Medulla oblongata (tissue), 1 donor: Measurements from ENCODE around the gene ZNF362.
A peak's percentile ranks its signal among the peaks of the same experiment; 100 is the strongest.
"Not testable (repeated sequence)": the region's sequence is repeated elsewhere in the genome, so short reads cannot be mapped to it uniquely, and the experiment has no call there.

Experiments
- DNase-seq: peaks from one replicate; pipeline ENCODE4 v3.0.0-alpha.2; 2015; ENCODE audit errors: extremely low spot score

ZNF362 gene, protein sequence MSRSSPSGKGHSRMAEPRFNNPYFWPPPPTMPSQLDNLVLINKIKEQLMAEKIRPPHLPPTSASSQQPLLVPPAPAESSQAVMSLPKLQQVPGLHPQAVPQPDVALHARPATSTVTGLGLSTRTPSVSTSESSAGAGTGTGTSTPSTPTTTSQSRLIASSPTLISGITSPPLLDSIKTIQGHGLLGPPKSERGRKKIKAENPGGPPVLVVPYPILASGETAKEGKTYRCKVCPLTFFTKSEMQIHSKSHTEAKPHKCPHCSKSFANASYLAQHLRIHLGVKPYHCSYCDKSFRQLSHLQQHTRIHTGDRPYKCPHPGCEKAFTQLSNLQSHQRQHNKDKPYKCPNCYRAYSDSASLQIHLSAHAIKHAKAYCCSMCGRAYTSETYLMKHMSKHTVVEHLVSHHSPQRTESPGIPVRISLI

DNA sequence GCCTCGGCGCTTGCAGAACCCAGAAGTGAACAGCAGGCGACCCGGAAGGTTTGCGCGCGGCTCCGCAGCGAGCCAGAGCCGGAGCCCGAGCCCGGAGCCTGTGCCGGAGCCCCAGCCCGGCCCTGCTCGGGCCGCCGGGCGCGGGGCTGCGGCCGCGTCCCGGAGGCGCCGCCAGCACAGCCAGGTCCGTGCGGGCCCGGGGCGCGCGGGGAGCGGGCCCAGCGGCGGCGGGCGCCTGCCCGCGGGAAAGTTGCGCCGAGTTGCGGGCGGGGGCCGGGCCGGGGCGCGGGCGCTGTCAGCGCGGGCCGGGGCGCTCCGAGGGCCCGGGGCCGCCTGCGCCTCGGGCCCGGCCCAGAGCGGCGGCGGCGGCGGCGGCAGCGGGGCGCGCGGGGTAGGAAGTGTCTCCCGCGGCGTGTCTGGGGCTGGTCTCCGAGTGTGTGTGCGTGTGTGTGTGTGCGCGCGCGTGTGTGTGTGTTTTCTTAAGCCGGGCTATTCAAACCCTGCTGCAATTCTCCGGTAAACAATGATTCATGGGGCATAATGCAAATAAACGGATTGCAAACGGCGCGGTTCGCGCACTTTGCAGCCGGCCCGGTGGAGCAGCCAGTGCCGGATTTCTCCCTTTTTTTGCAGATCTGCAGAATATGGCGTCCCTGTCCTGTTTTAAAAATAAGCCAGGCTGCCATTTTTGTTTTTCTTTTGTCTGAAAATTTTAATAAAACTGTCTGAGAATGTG, at the start of gene ZNF362:
Gene ZNF362 (plus strand): TSS at position 22 of the 736 bp plus-strand sequence. CDS start 14,083 bp downstream, outside the sequence.
- peak; percentile 21 for DNase-seq

DNA sequence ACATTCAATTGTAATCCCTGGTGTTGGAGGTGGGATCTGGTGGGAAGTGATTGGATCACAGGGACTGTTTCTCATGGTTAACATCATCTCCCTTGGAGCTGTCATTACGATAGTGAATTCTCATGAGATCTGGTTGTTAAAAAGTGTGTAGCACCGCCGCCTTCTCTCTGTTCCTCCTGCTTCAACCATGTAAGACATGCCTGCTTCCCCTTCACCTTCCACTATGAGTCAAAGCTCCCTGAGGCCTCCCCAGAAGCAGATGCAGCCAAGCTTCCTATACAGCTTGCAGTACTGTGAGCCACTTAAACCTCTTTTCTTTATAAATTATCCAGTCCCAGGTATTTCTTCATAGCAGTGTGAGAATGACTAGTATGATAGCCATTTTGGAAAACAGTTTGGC, 44.3 kb upstream of the ZNF362 start:
- DNase-seq: no peak

DNA sequence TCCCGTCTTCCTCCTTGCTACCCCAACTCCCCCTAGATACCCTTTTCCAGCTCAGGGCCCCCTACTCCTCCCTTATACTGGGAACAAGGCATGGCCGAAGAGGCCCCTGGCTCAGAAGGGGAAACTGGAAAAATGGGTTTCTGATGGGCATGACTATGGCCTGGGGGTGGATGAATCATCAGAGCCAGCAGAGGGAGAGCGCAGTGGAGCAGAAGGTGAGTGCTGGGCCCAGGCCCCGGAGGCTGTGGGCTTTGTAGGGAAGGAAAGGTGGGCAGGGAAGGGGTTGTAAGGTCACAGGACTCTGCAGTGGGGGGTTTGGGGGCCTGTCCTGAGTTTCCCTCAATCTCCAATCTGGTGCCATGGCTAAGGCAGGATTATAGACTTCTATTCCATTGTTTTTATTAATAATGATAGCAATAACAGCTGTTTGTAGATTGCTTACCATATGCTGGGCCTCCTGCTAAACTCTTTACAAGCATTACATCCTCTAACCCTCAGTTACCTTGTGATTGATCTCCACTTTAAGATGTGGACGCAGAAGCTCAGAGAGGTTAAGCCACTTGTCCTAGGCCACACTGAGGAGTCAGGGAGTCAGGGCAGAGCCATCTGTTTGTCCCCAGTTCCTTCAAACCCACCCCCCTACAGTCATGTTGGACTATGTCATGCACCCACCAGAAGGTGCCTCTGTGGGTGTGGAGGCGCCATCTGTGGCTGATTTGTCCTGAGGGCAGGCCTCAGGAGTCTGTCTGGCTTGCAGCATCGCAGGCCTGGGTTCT, 36.2 kb upstream of the ZNF362 start:
- no peak for DNase-seq

DNA sequence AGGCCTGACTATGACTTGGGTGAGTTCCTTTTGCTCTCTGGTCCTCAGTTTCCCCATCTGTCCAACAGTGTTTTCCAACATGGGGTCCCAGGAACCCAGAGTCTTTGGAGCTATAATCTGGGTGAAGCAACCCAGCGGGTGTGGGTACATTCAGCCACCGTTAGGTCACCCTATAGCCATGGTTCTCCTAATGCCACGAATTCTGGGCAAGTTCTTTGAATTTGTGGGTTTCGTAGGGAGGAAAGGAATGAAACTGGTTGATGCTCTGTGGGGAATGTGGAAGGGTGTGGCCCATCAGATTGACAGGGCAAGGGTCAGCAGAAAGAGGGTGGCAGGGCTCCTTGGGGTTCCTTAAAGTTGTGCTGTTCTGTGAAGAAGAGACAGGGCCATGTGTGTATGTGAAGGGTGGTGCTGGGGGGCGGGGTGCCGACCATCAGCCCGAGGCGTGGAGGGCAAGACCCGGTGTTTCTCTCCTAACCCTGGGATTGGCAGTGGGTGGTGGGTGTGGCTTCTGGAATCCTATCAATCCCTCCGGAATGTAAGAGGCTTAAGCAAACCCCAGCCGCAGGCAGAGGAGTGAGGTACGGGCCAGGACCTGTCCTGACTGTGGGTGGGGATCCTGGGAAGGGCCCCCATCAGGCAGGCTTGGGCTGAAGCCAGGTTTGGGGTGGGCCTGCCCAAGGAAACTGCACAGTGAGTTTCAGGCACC, 35.5 kb upstream of the ZNF362 start:
- DNase-seq: no peak

DNA sequence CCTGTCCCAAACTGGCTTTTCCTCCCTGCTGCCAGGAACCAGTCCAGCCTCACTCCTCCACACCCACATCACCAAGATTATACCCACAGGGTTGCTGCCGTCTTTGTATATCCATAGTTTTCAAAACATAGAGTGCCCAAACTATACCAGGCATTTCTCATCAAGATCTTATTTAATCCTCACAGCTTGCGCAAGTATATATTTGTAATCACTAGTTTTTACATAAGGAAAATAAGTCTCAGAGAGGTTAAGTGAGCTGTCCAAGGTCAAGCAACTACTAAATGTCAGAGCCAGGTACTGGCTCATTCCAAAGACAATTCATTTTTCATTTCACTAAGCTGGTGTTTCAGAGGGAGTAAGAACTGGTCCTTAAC, 34.9 kb upstream of the ZNF362 start:
- DNase-seq: no peak

DNA sequence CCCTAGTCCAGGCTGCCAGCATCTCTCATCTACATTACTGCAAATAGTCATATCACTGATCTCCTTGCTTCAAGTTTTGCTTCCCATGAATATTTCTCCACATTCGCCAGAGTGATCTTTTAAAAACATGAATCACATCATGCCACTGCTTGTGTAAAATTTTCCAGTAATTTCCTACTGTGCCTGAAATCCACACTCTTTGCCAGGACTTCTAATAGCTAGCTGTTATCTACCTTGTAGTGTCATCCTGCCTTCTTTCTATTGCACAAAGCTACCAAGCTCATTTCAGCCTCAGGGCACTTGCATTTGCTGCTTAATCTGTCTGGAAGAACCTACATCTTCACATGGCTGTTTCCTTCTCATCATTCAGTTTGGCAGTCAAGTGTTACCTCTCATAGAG, 33.9 kb upstream of the ZNF362 start:
- no peak for DNase-seq

DNA sequence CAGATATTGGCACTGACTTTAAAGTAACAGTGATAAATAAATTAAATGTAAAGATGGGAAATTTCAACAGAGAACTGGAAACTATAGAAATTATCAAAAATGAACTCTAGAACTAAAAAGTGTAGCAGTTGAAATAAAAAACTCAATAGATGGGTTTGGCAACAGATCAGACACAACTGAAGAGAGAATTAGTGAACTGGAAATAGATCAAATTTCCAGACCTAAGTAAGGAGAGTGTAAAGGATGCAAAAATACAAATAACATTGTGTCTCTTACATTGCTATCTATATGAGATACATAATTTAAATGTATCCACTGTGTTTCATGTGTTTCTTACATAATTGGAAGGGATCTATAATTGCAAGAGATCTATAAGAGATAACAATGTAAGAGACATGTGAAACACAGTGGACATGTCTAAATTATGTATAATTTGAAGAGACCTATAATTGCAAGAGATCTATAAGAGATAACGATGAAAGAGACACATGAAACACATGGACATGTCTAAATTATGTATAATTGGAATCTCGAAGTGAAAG, 32.1 kb upstream of the ZNF362 start:
- DNase-seq: no peak

DNA sequence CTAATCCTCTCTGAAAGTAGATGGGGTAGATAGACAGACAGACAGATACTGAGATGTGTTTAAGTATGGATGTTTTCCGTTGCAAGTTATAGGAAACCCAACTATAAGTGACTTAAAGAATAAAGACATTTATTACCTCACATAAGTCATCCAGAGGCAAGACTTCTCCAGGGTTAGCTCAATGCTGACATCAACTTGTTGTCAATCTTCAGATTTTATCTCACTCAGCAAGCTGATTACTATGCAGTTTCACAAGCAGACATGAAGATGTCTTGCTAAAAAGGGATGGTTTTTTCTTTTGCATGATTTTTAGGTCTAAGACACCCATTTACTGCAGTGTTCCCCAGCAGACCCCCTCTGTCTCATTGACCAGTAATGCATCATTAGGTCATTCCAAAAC, 30.7 kb upstream of the ZNF362 start:
- no peak for DNase-seq

DNA sequence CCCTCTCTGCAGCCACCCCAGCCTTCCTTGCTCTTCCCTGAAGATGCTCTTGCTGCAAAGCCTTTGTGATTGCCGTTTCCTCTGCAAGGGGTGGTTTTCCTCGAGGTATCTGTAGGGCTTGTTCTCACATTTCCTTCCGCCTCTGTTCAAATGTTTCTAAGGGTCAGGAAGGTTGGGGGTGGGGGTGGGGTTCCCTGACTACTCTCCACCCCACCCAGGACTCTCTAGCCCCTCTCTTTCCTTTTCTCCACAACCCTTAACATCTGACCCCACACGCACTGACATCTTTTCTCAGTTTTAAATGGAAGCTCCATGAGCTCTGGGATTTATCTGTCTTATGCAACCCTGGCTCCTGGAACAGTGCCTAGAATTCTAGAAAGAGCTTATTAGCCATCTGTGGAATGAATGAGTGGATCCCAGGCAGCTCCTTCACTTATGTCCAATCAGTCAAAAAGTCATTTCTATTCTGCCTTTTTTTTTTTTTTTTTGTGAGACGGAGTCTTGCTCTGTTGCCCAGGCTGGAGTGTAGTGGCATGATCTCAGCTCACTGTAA, 27.3 kb upstream of the ZNF362 start:
- peak; percentile 27 for DNase-seq

DNA sequence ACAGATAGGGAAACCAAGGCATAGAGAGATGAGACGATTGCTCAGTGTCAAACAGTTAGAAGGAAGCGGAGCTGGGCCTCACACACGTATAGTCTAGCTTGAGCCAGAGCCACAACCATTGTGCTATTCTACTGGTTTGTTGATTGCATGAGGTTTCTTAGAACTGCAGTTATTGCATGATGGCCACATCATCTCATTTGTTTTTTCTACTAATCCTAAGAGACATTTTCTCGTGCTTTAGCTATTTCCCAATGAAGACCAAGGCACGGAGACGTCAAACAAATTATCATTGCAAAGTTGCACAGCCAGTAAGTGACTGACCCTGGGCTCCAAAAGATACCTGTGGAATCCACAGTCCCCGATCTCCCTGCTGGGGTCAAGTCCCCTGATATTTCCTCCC, 25.1 kb upstream of the ZNF362 start:
- no peak for DNase-seq

DNA sequence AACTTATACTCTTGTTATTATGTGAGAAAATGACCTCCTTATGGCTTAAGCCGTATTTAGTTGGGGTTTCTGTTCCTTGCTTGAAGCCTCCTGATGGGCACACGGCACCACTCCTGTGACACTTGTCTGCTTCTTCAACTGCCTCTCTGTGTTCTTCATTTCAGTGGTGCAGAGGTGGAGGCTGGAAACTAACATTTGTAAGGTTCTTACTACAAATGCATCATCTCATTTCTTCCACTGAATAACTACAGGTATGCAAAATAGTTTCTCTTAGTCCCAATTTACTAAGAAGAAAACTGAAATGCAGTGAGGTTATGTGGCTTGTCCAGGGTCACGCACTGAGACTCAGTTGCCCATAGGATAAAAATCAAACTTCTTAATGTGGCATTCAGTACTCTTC, 23.6 kb upstream of the ZNF362 start:
- DNase-seq: no peak

DNA sequence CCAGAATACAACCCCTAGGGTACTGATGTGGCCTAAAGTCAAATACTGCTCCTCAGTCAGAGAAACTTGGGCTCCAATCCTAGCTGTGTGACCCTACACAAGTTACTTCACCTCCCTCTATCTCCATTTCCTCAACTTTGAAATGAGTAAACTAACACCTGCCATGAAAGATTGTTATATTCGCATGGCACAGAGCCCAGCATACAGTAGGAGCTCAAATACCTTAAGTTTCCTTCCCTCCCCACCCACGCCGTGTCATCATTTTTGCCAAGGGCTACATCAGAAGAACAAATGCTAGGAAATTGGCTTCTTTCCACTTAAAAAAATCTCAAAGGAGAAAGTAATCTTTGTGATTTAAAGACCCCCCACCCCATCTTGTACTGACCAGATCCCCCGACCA, 22.2 kb upstream of the ZNF362 start:
- DNase-seq: no peak

DNA sequence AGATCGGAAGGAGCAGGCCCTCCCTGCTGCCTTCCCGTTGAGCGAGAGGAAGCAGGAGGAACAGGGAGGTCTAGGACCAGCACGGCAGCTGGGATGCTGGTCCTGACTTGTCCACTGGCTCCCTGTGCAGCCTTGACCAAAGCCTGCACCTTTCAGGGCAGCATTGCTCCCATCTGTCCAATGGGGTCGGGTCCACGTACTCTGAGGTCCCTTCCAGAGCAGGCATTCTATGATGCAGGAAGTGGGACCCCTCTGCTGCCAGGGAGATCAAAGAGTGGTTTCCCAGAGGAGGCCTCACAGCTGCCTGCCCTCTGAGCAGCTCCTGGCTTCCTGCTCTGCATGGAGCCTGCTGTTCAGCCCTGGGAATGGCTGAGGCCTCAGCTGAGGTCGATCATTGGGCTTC, 21.7 kb upstream of the ZNF362 start:
- DNase-seq: no peak

DNA sequence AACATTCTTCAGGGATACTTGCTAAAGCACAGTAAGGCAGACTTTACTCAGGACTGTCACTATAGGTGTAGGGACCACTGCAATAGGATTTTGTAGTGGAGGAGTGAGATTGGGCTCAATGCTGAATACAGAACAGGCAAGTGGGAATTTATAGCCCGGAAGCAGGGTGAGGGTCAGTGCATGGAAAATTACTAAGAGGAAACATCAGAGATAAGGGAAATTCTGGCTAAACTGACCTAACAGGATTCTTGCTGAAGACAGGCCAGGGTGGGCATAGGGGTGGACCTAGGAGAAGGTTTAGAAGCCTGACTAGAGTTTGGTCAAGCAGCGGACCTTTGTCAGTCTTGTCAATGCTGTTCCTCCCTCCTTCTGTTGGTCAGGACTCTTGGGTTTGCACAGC, 20.8 kb upstream of the ZNF362 start:
- no peak for DNase-seq

DNA sequence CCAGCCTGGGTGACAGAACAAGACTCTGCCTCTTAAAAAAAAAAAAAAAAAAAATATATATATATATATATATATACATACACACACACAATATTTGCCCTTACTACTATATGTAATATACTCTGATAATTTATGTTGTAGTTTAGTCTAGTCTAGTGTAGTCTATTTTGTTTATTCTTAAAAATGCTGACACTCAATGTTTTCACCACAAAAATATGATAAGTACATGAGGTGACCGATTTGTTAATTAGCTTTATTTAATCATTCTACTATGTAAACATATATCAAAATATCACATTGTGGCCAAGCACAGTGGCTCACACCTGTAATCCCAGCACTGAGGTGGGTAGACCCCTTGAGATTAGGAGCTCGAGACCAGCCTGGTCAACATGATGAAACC, 19.8 kb upstream of the ZNF362 start:
- DNase-seq: no peak

DNA sequence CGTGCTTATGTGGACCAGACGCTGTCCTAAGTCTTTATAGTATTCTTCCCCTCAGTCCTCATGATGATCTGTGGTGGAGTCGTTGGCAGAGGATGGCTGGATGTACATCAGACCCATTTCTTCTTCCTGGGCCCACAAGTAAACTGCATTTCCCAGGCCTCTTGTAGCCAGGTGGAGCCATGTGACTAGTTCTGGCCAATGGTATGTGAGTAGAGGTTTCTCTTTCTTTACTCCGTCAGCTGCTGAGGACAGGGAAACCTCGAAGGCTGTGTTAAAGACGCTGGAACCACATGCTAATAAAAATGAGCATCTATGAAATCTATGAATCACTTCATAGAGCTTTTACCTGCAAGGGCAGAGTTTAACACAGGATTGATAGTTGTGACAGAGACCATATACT, 18.7 kb upstream of the ZNF362 start:
- peak; percentile 21 for DNase-seq

DNA sequence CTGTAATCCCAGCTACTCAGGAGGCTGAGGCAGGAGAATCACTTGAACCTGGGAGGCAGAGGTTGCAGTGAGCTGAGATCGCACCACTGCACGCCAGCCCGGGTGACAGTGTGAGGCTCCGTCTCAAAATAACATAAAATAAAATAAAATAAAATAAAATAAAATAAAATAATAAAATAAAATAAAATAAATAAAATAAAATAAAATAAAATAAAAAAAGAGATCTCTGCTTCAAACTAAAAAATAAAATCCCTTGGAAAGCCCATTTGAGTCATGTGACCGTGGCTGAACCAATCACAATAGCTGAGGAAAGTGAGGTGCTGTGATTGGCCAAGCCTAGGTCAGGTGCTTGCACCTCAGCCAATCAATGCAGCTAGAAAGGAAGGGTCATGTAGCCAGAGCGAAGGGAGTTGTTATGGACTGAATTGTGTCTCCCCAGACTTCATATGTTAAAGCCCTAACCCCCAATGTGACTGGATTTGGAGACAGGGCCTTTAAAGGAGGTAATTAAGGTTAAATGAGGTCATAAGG, 18.0 kb upstream of the ZNF362 start:
- not testable (repeated sequence) for DNase-seq

DNA sequence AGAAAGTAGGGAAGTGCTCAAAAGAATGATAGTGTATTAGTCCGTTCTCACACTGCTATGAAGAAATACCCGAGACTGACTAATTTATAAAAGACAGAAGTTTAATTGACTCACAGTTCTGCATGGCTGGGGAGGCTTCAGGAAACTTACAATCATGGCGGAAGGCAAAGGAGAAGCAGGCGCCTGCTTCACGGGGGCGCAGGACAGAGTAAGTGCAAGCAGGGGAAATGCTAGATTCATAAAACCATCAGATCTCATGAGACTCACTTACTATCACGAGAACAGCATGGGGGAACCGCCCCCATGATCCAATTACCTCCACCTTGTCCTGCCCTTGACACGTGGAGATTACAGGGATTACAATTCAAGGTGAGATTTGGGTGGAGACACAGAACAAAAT, 16.9 kb upstream of the ZNF362 start:
- not testable (repeated sequence) for DNase-seq

DNA sequence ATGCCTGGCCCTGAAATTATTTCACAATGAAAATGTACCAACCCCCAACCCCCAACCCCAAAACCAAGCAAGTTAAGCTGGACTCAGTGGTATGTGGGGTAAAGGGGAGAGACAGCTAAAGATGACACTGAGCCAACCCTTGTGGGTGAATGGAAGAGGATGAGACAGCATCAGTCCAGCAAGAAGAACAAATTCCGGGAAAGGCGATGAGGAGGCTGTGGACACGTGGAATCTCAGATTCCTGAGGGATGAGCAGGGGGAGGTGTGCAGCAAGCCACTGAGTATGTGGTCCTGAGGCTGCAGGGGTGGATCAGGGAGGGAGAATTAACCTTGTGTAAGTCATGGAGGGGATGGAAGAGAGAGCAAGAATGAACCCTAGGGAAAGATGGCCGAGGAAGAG, 14.4 kb upstream of the ZNF362 start:
- no peak for DNase-seq

DNA sequence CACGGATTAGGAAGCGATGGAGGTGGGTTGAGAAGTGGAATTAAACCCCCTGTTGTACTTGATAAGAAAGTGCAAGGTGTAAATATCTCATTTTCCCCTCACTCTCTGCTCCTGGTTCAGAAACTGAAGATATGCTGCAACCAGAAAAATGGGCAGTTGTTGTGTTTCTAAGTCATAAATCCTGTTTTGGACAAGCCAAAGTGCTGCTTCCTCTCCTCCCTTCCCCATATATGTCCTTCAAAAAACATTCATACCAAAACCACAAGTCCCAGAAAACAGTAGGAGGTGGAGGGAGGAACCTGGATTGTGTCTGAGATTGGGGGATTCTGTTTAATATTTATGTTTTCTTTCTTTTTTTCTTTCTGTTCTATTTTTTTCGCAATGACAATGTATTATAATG, 13.6 kb upstream of the ZNF362 start:
- DNase-seq: no peak
